Upper lobe of right lung (tissue), 1 donor: ENCODE results near the gene SLC7A14. TPM values are rescaled to one million over a fixed set of nuclear protein-coding genes. Genes with fewer than 3 reads are reported as not detected.

Experiments
- ATAC-seq: fragments of 200-7000 bp; cut with Tn5 transposase; one replicate; pipeline ENCODE4 v1.9.1; 2020; ENCODE audit warnings: mild to moderate bottlenecking, moderate library complexity
- DNase-seq: peaks from one replicate; pipeline ENCODE4 v3.0.0-alpha.2; 2020
- H3K27ac ChIP-seq: fragments of 200-600 bp; one replicate; pipeline ENCODE4 v1.8.0; 2022
- H3K27me3 ChIP-seq: fragments of 200-600 bp; one replicate; pipeline ENCODE4 v1.8.0; 2022; ENCODE audit warnings: mild to moderate bottlenecking
- H3K36me3 ChIP-seq: fragments of 200-600 bp; one replicate; pipeline ENCODE4 v1.8.0; 2022
- H3K4me1 ChIP-seq: fragments of 200-600 bp; one replicate; pipeline ENCODE4 v1.8.0; 2022
- H3K4me3 ChIP-seq: fragments of 200-600 bp; one replicate; pipeline ENCODE4 v1.8.0; 2022; ENCODE audit warnings: mild to moderate bottlenecking
- H3K9me3 ChIP-seq: fragments of 200-600 bp; one replicate; pipeline ENCODE4 v1.8.0; 2022
- CTCF ChIP-seq: fragments of 200-600 bp; IDR thresholded peaks from one replicate; pipeline ENCODE4 v1.8.0; 2022; ENCODE audit warnings: antibody characterized with exemption
- intact Hi-C: fragments of 100-400 bp; cut with DNase I; formaldehyde crosslinking; loops from one replicate; pipeline ENCODE4 v1.11.0; 2022
- long read RNA-seq: library from polyadenylated mRNA; unstranded; transcript quantifications from one replicate; pipeline ENCODE4 v2.0.0, GENCODE V29; 2021
- total RNA-seq: library from RNA; stranded (reverse); fragmentation: NEBNext Ultra II Directional; extraction: Animal tissue kit (Norgen Biotek cat#: 25700); gene quantifications from one replicate; pipeline ENCODE4 v1.2.1, GENCODE V29; 2021
- donor health status: DM: no; HTN: yes; CAD: no; lungs with severe emphysema.

Gene SLC7A14
- total RNA-seq: not detected
- long read RNA-seq: 0 reads

GRCh38 chr3:170585937-170586310 lies at the start of gene SLC7A14:
TSS of gene SLC7A14 (minus strand) at chr3:170586075. CDS start at chr3:170526936, 59,139 bp downstream.
- DNase-seq (no peak), ATAC-seq (no peak)
- TF ChIP-seq CTCF: no peak
- Histone ChIP-seq H3K4me3 (no peak within 1 kb of the TSS), H3K36me3 (no peaks in the 10 kb centered on the region), H3K27ac (no peak within 1 kb of the TSS), H3K4me1 (peaks cover 7% of the 10 kb centered on the region), H3K27me3 (peaks cover 46% of the 10 kb centered on the region), H3K9me3 (no peaks in the 10 kb centered on the region)
- intact Hi-C loops: no loop called here

- DNase-seq: no peak
- Histone ChIP-seq H3K36me3 (no peaks in the 10 kb centered on the region), H3K27me3 (no peaks in the 10 kb centered on the region), H3K9me3 (no peaks in the 10 kb centered on the region), H3K4me1 (peaks cover 4% of the 10 kb centered on the region), H3K4me3 (no peak overlapping the region), H3K27ac (no peak overlapping the region)
- ATAC-seq: no peak
- intact Hi-C loops: no loop called here
- TF ChIP-seq CTCF: no peak
Observed at GRCh38 chr3:170635385-170635735, 49.5 kb upstream of the SLC7A14 start.

- intact Hi-C loops: no loop called here
- DNase-seq: no peak
- Histone ChIP-seq H3K27ac (no peak overlapping the region), H3K27me3 (no peaks in the 10 kb centered on the region), H3K9me3 (no peaks in the 10 kb centered on the region), H3K36me3 (no peaks in the 10 kb centered on the region), H3K4me1 (peaks cover 4% of the 10 kb centered on the region), H3K4me3 (no peak overlapping the region)
- TF ChIP-seq CTCF: no peak
- no peak for ATAC-seq
Observed at GRCh38 chr3:170634663-170635384, 48.9 kb upstream of the SLC7A14 start.

- no peaks in the 10 kb centered on the region for H3K9me3 ChIP-seq
- no peak for DNase-seq
- H3K27me3 ChIP-seq: no peaks in the 10 kb centered on the region
- ATAC-seq: no peak
- intact Hi-C loops: no loop called here
- TF ChIP-seq CTCF: no peak
- H3K36me3 ChIP-seq: no peaks in the 10 kb centered on the region
- peaks cover 4% of the 10 kb centered on the region for H3K4me1 ChIP-seq
- no peak overlapping the region for H3K4me3 ChIP-seq
- no peak overlapping the region for H3K27ac ChIP-seq
Observed at GRCh38 chr3:170633573-170633972, 47.7 kb upstream of the SLC7A14 start.

- no peak for DNase-seq
- intact Hi-C loops: no loop called here
- Histone ChIP-seq H3K36me3 (no peaks in the 10 kb centered on the region), H3K27me3 (no peaks in the 10 kb centered on the region), H3K4me1 (peaks cover 4% of the 10 kb centered on the region), H3K9me3 (no peaks in the 10 kb centered on the region), H3K27ac (no peak overlapping the region), H3K4me3 (no peak overlapping the region)
- TF ChIP-seq CTCF: no peak
- no peak for ATAC-seq
Observed at GRCh38 chr3:170632780-170633179, 46.9 kb upstream of the SLC7A14 start.
